ENCODE measurements around the gene SMIM21. TPM values are rescaled to one million over a fixed set of nuclear protein-coding genes. Genes with fewer than 3 reads are reported as not detected.

The SMIM21 gene
- not detected for total RNA-seq

DNA sequence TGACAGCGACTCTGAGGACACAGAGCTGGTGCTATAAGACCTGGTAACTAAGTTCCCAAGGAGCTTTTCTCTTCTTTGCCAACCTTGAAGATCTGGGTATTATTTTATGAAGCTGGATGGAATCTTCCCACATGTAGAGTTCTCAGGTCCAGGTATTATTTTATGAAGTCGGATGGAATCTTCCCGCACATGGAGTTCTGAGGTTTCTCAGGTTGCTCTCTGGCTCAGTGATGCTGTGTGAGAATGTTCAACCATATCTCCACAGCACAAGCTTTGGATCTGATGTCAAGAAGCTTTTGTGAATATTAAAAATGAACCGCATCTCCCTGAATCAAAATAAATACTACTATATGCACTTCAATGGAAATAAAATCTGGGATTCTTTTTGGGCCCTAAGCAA, at the start of gene SMIM21:
SMIM21 (minus strand) TSS at position 101 of the 400 bp plus-strand sequence. CDS start 140 bp downstream, outside the sequence.
- intact Hi-C loops (cut with DNase I), result no loop called here
- no peaks in the 10 kb centered on the region for H3K27me3 ChIP-seq
- TF ChIP-seq, protein P1, sequence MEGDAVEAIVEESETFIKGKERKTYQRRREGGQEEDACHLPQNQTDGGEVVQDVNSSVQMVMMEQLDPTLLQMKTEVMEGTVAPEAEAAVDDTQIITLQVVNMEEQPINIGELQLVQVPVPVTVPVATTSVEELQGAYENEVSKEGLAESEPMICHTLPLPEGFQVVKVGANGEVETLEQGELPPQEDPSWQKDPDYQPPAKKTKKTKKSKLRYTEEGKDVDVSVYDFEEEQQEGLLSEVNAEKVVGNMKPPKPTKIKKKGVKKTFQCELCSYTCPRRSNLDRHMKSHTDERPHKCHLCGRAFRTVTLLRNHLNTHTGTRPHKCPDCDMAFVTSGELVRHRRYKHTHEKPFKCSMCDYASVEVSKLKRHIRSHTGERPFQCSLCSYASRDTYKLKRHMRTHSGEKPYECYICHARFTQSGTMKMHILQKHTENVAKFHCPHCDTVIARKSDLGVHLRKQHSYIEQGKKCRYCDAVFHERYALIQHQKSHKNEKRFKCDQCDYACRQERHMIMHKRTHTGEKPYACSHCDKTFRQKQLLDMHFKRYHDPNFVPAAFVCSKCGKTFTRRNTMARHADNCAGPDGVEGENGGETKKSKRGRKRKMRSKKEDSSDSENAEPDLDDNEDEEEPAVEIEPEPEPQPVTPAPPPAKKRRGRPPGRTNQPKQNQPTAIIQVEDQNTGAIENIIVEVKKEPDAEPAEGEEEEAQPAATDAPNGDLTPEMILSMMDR (IDR thresholded peaks at IDR 0.05), result no peak
- no peak for DNase-seq
- no peak within 1 kb of the TSS for H3K27ac ChIP-seq
- H3K36me3 ChIP-seq, result no peaks in the 10 kb centered on the region
- H3K4me3 ChIP-seq, result no peak within 1 kb of the TSS
- no peak within 1 kb of the TSS for H3K9ac ChIP-seq (ENCODE audit: low read depth in 2 of 2, low read length in 2 of 2)
- no peaks in the 10 kb centered on the region for H3K4me1 ChIP-seq
- H3K9me3 ChIP-seq, result no peaks in the 10 kb centered on the region

DNA sequence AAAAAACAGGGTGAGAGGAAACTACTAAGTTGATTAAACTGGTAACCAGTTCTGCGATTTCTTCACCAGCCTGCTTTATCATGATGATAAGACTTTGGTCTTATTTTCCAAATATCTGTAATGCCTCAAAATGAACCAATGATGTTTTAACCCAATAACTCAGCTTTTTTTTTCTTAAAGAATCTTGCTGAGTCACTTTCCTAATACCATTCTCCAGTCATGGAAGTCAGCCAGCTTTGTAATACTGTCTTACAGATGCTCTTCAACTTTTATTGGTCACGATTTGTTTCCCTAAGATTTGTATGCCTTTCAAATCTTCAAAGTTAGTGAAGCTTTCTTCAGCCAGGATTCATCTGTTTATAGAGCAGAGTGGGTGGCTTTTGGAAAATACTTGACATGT, 47.7 kb upstream of the SMIM21 start:
- Histone ChIP-seq H3K9ac (ENCODE audit: low read depth in 2 of 2, low read length in 2 of 2) (no peak overlapping the region), H3K9me3 (no peaks in the 10 kb centered on the region), H3K27ac (no peak overlapping the region), H3K36me3 (no peaks in the 10 kb centered on the region), H3K4me3 (no peak overlapping the region), H3K4me1 (no peaks in the 10 kb centered on the region), H3K27me3 (no peaks in the 10 kb centered on the region)
- no peak for DNase-seq
- TF ChIP-seq, protein P1 (IDR thresholded peaks at IDR 0.05), result no peak
- intact Hi-C loops (cut with DNase I), result loop anchor here (10.0 kb wide), 2 partner anchors 580 to 820 kb away; no protein-coding TSS in a partner anchor

DNA sequence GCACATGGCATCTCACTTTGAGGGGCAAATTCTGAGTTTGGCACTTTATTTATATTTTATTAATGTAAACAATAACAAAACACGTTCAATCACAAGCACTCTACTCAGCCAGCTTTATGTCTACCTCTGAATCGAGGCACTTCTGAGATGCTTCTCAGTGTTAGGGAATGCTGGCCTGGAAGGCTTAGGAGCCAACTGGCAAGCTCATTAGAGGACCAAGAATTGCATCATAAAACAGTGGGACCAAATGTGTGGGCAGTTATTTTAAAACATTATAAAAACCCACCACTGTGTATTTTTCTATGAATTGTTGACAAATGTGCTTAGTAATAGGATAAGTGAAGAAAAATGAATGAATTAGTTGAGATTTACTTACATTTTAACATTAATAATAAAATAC, 46.8 kb upstream of the SMIM21 start:
- Histone ChIP-seq H3K4me1 (no peaks in the 10 kb centered on the region), H3K9ac (ENCODE audit: low read depth in 2 of 2, low read length in 2 of 2) (no peak overlapping the region), H3K4me3 (no peak overlapping the region), H3K27me3 (no peaks in the 10 kb centered on the region), H3K27ac (no peak overlapping the region), H3K9me3 (no peaks in the 10 kb centered on the region), H3K36me3 (no peaks in the 10 kb centered on the region)
- TF ChIP-seq, protein P1 (IDR thresholded peaks at IDR 0.05), result no peak
- intact Hi-C loops (cut with DNase I), result loop anchor here (10.0 kb wide), 2 partner anchors 580 to 820 kb away; no protein-coding TSS in a partner anchor
- DNase-seq, result no peak

DNA sequence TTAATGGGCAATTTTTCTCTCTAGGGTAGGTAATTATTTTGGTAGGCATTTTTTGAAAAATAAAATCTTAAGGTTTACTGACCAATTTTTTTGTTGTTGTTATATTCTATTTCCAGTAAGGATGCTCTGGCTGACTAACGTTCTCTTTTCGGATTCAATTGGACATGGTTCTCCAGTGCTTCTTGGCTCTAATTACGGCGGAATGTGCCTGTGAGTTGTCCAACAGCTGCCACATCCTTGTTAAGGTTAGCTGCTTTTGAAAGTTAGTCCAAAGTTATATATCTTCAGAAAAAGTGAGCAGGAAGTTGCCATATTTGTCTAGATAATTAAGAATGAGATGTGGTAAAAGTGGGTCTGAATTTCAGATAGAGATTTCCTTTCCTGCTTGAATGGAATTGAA, 45.8 kb upstream of the SMIM21 start:
- TF ChIP-seq, protein P1 (IDR thresholded peaks at IDR 0.05), result no peak
- Histone ChIP-seq H3K27me3 (no peaks in the 10 kb centered on the region), H3K9ac (ENCODE audit: low read depth in 2 of 2, low read length in 2 of 2) (no peak overlapping the region), H3K36me3 (no peaks in the 10 kb centered on the region), H3K27ac (no peak overlapping the region), H3K9me3 (no peaks in the 10 kb centered on the region), H3K4me3 (no peak overlapping the region), H3K4me1 (no peaks in the 10 kb centered on the region)
- DNase-seq, result no peak
- intact Hi-C loops (cut with DNase I), result loop anchor here (10.0 kb wide), 2 partner anchors 579 to 819 kb away; no protein-coding TSS in a partner anchor

DNA sequence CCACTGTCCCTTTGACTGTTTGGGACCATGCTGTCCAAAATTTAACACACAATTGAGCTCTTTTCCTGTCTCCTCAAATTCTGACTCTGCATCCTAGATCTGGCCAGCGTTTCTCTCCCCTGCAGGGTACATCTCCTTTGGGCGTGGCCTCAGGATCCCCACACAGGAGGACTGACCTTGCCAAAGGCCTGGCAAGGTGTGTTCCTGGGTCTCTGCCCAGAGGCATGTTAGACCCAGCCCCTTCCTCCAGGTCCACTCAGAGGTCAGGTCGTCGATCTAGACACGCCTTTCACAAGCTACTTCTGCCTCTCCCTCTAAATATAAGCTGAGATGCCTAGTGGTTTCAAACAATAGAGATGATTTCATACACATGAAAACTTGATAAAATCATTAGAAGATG, 45.4 kb upstream of the SMIM21 start:
- Histone ChIP-seq H3K9ac (ENCODE audit: low read depth in 2 of 2, low read length in 2 of 2) (no peak overlapping the region), H3K36me3 (no peaks in the 10 kb centered on the region), H3K4me1 (no peaks in the 10 kb centered on the region), H3K9me3 (no peaks in the 10 kb centered on the region), H3K4me3 (no peak overlapping the region), H3K27ac (no peak overlapping the region), H3K27me3 (no peaks in the 10 kb centered on the region)
- intact Hi-C loops (cut with DNase I), result loop anchor here (10.0 kb wide), 2 partner anchors 578 to 818 kb away; no protein-coding TSS in a partner anchor
- TF ChIP-seq, protein P1 (IDR thresholded peaks at IDR 0.05), result no peak
- no peak for DNase-seq

Data from colonic mucosa (tissue), 4 donors.